ENCODE measurements around the gene IGSF8. TPM values are rescaled to one million over a fixed set of nuclear protein-coding genes. Genes with fewer than 3 reads are reported as not detected.

The IGSF8 gene
- total and polyA plus RNA-seq, 2 experiments from 2014 or later: 32.9 to 52.2 TPM

GRCh38 chr1:160099716-160100375, 1.4 kb upstream of the IGSF8 start:
- WGBS, 2 experiments (ENCODE audit: low coverage in 1 of 2, low lambda C conversion rate in 2 of 2, missing lambda C conversion rate in 2 of 2): 91 to 96% methylated on average over 2 of the region's 2 CpGs
- no peaks in the 10 kb centered on the region for H3K27me3 ChIP-seq (replicated peaks; ENCODE audit: insufficient read depth)
- H3K4me2 ChIP-seq (ENCODE audit: unreplicated experiment): no peak overlapping the region
- no peak overlapping the region for H3K4me3 ChIP-seq
- DNase-seq: no peak
- H3K27ac ChIP-seq: no peak overlapping the region
- H3F3A ChIP-seq (ENCODE audit: insufficient read depth): peaks cover 23% of the 10 kb centered on the region; the same call in 1 of the 2 replicates
- no peaks in the 10 kb centered on the region for H4K20me1 ChIP-seq (ENCODE audit: insufficient read depth)
- in situ Hi-C loops (cut with MboI): no loop called here
- H3K9me2 ChIP-seq (ENCODE audit: insufficient read depth): no peaks in the 10 kb centered on the region
- no peaks in the 10 kb centered on the region for H3K36me3 ChIP-seq (ENCODE audit: low read depth)
- no peaks in the 10 kb centered on the region for H3K9me3 ChIP-seq (ENCODE audit: low read depth)
- H3K4me1 ChIP-seq (ENCODE audit: insufficient read depth): peaks cover 28% of the 10 kb centered on the region; the same call in 1 of the 2 replicates
- H2AFZ ChIP-seq: peak overlapping the region; percentile 98
- peak overlapping the region; percentile 81 for H3K9ac ChIP-seq
- no peaks in the 10 kb centered on the region for H3K79me2 ChIP-seq (ENCODE audit: insufficient read depth)
- TF ChIP-seq EZH2 (IDR thresholded peaks at IDR 0.05; ENCODE audit: insufficient read depth, poor library complexity, severe bottlenecking): no peak
- TF ChIP-seq EZH2phosphoT487 (IDR thresholded peaks at IDR 0.05; ENCODE audit: insufficient read depth, low read depth): no peak

GRCh38 chr1:160098852-160099561, 588 bp upstream of the IGSF8 start:
- Histone ChIP-seq H3K9ac (peak overlapping the region; percentile 81), H3K4me3 (peak overlapping the region; percentile 79), H3K9me2 (ENCODE audit: insufficient read depth) (no peaks in the 10 kb centered on the region), H4K20me1 (ENCODE audit: insufficient read depth) (no peaks in the 10 kb centered on the region), H3K27me3 (replicated peaks; ENCODE audit: insufficient read depth) (no peaks in the 10 kb centered on the region), H3K79me2 (ENCODE audit: insufficient read depth) (no peaks in the 10 kb centered on the region), H3K9me3 (ENCODE audit: low read depth) (no peaks in the 10 kb centered on the region), H3K27ac (peak overlapping the region; percentile 38), H3K4me1 (ENCODE audit: insufficient read depth) (peaks cover 28% of the 10 kb centered on the region; the same call in 1 of the 2 replicates), H3K4me2 (ENCODE audit: unreplicated experiment) (peak overlapping the region; percentile 97), H3K36me3 (ENCODE audit: low read depth) (no peaks in the 10 kb centered on the region), H2AFZ (peak overlapping the region; percentile 98), H3F3A (ENCODE audit: insufficient read depth) (peaks cover 23% of the 10 kb centered on the region; the same call in 1 of the 2 replicates)
- TF ChIP-seq EZH2 (IDR thresholded peaks at IDR 0.05; ENCODE audit: insufficient read depth, poor library complexity, severe bottlenecking) (no peak), EZH2phosphoT487 (IDR thresholded peaks at IDR 0.05; ENCODE audit: insufficient read depth, low read depth) (no peak)
- peak; percentile 95 for DNase-seq
- in situ Hi-C loops (cut with MboI): no loop called here
- WGBS, 2 experiments (ENCODE audit: low coverage in 1 of 2, low lambda C conversion rate in 2 of 2, missing lambda C conversion rate in 2 of 2): 4% methylated on average over 13 to 39 of the region's 40 CpGs

- WGBS, 2 experiments (ENCODE audit: low coverage in 1 of 2, low lambda C conversion rate in 2 of 2, missing lambda C conversion rate in 2 of 2): 55 to 56% methylated on average over 5 of the region's 5 CpGs
- Histone ChIP-seq H3K9me2 (ENCODE audit: insufficient read depth) (no peaks in the 10 kb centered on the region), H3K4me3 (peak overlapping the region; percentile 87), H3K27me3 (replicated peaks; ENCODE audit: insufficient read depth) (no peaks in the 10 kb centered on the region), H3K36me3 (ENCODE audit: low read depth) (no peaks in the 10 kb centered on the region), H3K4me1 (ENCODE audit: insufficient read depth) (peaks cover 28% of the 10 kb centered on the region; the same call in 1 of the 2 replicates), H3K9me3 (ENCODE audit: low read depth) (no peaks in the 10 kb centered on the region), H3F3A (ENCODE audit: insufficient read depth) (peaks cover 23% of the 10 kb centered on the region; the same call in 1 of the 2 replicates), H3K4me2 (ENCODE audit: unreplicated experiment) (peak overlapping the region; percentile 86), H3K27ac (peak overlapping the region; percentile 63), H4K20me1 (ENCODE audit: insufficient read depth) (no peaks in the 10 kb centered on the region), H3K9ac (peak overlapping the region; percentile 79), H3K79me2 (ENCODE audit: insufficient read depth) (no peaks in the 10 kb centered on the region), H2AFZ (peak overlapping the region; percentile 86)
- TF ChIP-seq EZH2 (IDR thresholded peaks at IDR 0.05; ENCODE audit: insufficient read depth, poor library complexity, severe bottlenecking) (no peak), EZH2phosphoT487 (IDR thresholded peaks at IDR 0.05; ENCODE audit: insufficient read depth, low read depth) (no peak)
- in situ Hi-C loops (cut with MboI): no loop called here
- peak; percentile 29 for DNase-seq
Observed at GRCh38 chr1:160097151-160097910, 1.1 kb downstream of the IGSF8 start.

All from GM23248 (cell line).